ENCODE data around the gene BMP7.
"Not testable (repeated sequence)": the region's sequence is repeated elsewhere in the genome, so short reads cannot be mapped to it uniquely, and the experiment has no call there.

Gene BMP7

GRCh38 chr20:57170343-57170742 lies 96.1 kb downstream of the BMP7 start:
- intact Hi-C loops (cut with DNase I) = no loop called here
- DNase-seq = no peak

- intact Hi-C loops (cut with DNase I) = no loop called here
- no peak for DNase-seq
Measured at GRCh38 chr20:57169162-57169561, 97.3 kb downstream of the BMP7 start.

- DNase-seq = peak in 8 of 42 donors; percentile 3 to 55 (median 29)
- intact Hi-C loops (cut with DNase I) = no loop called here
Measured at GRCh38 chr20:57167971-57168701, 98.3 kb downstream of the BMP7 start.

- DNase-seq = no peak
- intact Hi-C loops (cut with DNase I) = no loop called here
Measured at GRCh38 chr20:57167292-57167655, 99.2 kb downstream of the BMP7 start.

GRCh38 chr20:57166568-57167291 lies 99.7 kb downstream of the BMP7 start:
- DNase-seq = no peak
- intact Hi-C loops (cut with DNase I) = no loop called here

- intact Hi-C loops (cut with DNase I) = no loop called here
- no peak for DNase-seq
Measured at GRCh38 chr20:57165427-57166004, 100.9 kb downstream of the BMP7 start.

- DNase-seq = no peak
- intact Hi-C loops (cut with DNase I) = no loop called here
Measured at GRCh38 chr20:57164872-57165271, 101.6 kb downstream of the BMP7 start.

GRCh38 chr20:57163041-57163440 lies 103.4 kb downstream of the BMP7 start:
- DNase-seq = no peak
- intact Hi-C loops (cut with DNase I) = no loop called here

GRCh38 chr20:57162362-57162652 lies 104.1 kb downstream of the BMP7 start:
- intact Hi-C loops (cut with DNase I) = no loop called here
- peak in 1 of 42 donors; percentile 11 for DNase-seq

GRCh38 chr20:57161478-57162361 lies 104.7 kb downstream of the BMP7 start:
- DNase-seq = no peak
- intact Hi-C loops (cut with DNase I) = no loop called here

- intact Hi-C loops (cut with DNase I) = no loop called here
- no peak for DNase-seq
Measured at GRCh38 chr20:57160985-57161384, 105.5 kb downstream of the BMP7 start.

- DNase-seq = no peak
- intact Hi-C loops (cut with DNase I) = no loop called here
Measured at GRCh38 chr20:57159945-57160610, 106.4 kb downstream of the BMP7 start.

GRCh38 chr20:57159193-57159851 lies 107.1 kb downstream of the BMP7 start:
- DNase-seq = no peak
- intact Hi-C loops (cut with DNase I) = no loop called here

- DNase-seq = no peak
- intact Hi-C loops (cut with DNase I) = no loop called here
Measured at GRCh38 chr20:57158474-57158873, 108.0 kb downstream of the BMP7 start.

- DNase-seq; intact Hi-C loops (cut with DNase I): not testable (repeated sequence)
Measured at GRCh38 chr20:57157787-57158186, 108.7 kb downstream of the BMP7 start.

- intact Hi-C loops (cut with DNase I) = no loop called here
- no peak for DNase-seq
Measured at GRCh38 chr20:57157106-57157691, 109.2 kb downstream of the BMP7 start.

- DNase-seq = no peak
- intact Hi-C loops (cut with DNase I) = no loop called here
Measured at GRCh38 chr20:57156011-57156729, 110.3 kb downstream of the BMP7 start.

- intact Hi-C loops (cut with DNase I) = no loop called here
Measured at GRCh38 chr20:57155415-57155814, 111.0 kb downstream of the BMP7 start.

More at GRCh38 chr20:57155415-57155814, 111.0 kb downstream of the BMP7 start:
- DNase-seq = no peak

Measured in head of caudate nucleus (tissue), 42 donors.